G401.6 (cell line): Measurements from ENCODE around the gene SRSF2.
"Not testable (repeated sequence)": the region's sequence is repeated elsewhere in the genome, so short reads cannot be mapped to it uniquely, and the experiment has no call there.

Experiments
- FAIRE-seq: peaks from 2 replicates; lab custom pipeline; 2012; peaks lifted over from hg19 to GRCh38; lab: Jason Lieb, UNC

The SRSF2 gene, protein sequence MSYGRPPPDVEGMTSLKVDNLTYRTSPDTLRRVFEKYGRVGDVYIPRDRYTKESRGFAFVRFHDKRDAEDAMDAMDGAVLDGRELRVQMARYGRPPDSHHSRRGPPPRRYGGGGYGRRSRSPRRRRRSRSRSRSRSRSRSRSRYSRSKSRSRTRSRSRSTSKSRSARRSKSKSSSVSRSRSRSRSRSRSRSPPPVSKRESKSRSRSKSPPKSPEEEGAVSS

DNA sequence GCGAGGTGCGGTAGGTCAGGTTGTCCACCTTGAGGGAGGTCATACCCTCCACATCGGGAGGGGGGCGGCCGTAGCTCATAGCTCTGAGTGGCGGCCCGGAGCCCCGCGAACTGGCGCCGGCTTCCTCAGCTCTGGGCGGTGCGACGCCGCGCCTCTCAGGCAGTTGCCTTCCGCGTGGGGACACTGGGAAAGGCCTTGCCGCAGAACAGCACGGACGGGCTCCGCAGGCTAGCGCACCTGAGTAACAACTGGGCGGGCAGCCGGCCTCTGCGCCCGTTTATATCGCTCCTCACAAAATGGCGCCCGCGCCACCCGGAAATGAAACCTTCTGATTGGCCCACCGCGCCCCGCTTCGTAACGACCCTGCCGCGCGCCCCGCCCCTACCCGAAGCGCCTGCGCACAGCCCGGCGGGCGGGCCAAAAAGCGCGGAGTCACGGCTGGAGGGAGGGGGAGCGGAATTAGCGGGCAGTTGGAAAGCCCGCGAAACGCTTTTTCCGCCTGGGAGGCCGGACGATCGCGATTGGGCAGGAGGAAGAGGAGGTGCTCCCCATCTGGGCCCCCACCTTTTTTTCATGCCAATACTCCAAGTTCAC, at the start of gene SRSF2:
Gene SRSF2, minus strand, starts transcription at position 250 of the 594 bp plus-strand sequence. Its CDS starts 171 bp downstream, at position 79.
- FAIRE-seq, result peak; percentile 95

DNA sequence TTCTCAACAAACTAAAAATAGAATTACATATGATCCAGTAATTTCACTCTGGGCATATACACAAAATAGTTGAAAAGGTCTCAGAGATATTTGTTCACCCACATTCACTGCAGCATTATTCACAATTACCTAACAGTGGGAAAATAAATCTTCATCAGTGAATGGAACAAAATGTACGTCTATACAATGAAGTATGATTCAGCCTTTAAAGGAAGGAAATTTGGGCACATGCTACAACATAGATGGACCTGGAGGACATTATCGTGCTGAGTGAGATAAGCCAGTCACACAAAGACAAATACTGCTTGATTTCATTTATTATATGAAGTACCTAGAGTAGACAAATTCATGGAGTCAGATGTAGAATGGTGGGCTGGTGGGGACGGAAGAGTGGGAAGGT, 47.8 kb upstream of the SRSF2 start:
- no peak for FAIRE-seq

DNA sequence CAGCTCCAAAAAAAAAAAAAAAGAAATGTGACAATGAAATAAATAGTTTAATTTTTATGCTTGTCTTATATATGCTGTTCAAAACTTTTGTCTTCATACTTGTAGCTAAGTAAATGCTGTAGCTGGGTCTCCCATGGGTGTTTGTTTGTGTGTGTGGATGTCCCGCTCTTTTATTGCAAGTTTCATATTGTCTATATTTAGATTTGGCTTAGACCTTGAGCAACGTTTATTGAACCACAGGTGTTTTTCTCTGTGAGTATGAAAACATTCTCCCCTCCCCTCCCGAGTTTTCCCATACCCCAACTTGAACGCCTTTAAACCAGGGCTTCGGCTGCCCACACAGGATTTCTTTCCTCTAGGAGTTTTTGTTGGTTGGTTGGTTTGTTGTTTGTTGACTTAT, 46.0 kb upstream of the SRSF2 start:
- no peak for FAIRE-seq

DNA sequence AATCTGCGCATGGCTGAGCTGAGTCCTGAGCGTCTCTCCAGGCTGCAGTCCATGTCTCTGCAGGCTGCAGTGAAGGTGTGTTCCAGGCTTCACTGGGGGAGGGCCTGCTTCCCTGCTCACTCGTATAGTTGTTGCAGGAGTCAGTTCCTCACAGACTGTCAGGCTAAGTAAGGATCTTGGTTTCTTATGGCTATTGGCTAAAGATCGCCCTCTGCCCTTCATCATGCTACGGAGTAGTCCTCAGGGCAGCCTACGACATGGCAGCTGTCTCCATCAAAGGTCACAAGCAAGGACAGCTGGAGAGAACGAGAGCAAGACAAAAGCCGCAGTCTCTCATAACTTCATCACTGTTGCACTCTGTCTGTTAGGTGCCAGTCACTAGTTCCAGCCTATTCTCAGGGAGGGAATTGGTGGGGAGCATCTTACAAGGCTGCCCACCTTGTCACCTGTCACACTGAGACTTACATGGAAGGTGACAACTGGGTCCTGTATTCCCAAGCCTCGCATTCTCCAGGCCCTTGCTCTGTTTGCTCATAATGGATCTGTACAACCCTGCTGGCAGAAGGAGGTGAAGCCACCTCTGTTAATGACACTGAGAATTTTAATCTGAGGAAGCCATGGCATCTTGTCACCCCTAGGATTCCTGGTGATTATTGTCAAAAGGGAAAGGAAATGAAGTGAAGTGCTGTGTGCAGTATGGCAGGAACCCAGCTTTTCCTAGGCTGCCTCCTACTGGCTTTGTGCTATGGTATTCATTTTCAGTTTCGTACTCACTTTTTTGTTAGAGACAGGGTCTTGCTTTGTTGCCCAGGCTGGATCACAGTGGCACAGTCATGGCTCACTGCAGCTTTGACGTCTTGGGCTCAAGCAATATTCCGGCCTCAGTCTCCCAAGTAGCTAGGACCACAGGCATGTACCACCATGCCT, 44.2 kb upstream of the SRSF2 start:
- FAIRE-seq, result no peak

DNA sequence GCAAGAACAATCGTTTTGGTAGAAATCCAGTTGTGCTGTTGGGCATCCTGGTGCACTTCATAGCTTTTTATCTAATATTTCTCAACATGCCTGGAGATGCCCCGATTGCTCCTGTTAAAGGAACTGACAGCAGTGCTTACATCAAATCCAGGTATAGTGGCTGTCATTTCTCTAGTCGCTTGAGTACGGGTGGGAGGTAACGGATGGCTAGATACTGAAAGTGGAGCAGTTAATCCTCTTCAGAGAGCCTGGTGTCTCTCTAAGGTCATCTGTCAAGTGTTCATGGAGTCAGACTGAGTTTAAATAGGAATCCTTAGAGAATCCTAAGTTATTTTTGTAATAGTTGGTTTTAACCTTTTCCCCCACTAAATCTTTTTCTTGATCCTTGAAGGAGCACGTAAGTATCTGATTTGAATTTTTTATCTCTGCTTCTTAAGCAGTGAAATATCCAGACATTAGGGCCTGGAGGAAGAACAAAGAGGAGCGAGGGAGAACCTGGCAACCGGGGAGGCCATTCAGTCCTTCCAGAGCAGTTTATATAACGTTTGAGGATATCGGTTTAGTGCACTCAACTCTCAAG, 38.0 kb upstream of the SRSF2 start:
- no peak for FAIRE-seq

DNA sequence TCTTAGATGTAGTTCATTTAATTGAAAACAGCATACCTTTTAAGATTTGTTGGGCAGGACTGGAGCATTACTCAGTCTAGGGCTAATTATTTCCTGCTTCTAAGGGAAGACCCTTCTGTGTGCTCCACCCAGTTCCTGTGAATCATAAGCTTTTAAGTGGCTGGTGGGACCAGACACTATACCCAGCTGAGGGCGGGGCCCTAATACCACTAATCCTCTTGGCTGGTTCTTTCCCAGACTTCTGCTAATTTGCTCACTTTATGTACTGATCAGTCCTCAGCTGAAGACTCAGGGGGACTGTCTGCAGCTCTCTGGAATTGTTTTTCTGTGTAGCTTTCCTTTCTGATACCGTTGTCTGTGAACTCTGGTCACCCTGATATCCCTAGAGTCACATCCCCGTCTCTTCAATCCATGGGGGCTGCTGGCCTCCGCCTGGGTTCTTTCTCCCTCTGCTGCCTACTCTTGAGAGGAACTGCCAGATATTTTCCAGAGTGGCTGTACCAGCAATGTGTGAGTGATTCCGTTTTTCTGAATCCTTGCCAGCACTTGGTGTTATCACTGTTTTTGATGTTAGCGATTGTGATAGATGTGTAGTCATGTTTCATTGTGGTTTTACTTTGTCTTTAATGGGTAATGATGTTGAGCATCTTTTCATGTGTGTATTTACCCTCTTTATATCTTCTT, 35.9 kb upstream of the SRSF2 start:
- FAIRE-seq, result no peak

DNA sequence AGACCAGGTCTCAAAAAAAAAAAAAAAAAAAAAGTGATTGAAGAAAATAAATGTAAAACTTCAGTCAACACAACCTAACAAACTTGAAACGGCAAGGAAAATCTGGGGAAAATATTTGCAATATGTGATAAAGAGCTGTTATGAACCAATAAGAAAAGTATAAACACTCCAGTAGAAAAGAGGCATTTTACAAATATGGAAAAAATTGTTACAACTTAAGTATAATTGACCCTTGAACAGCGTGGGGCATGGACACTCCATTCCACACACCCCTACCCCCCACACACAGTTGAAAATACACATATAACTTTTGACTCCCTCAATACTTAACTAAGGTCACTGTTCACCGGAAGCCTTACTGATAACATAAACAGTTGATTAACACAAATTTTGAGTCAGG, 21.4 kb upstream of the SRSF2 start:
- no peak for FAIRE-seq

DNA sequence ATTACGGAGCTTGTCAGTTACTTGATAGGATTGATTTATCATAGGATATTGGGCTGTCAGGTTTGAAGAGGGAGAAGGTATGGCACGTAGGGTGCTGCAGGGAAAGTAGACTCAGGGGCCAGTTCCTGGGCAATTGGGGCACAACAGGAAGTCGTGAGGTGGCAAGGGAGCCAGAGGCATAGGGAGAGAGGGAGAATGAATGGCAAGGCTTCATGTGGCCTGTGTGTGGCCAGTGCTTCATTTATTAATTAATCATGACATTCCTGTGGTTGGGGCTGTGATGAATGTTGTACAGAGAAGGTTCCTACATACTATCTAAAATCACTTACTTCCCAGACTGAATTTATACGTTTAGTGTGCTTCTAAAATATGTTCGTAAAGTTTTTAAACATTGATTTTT, 20.1 kb upstream of the SRSF2 start:
- FAIRE-seq, result no peak

DNA sequence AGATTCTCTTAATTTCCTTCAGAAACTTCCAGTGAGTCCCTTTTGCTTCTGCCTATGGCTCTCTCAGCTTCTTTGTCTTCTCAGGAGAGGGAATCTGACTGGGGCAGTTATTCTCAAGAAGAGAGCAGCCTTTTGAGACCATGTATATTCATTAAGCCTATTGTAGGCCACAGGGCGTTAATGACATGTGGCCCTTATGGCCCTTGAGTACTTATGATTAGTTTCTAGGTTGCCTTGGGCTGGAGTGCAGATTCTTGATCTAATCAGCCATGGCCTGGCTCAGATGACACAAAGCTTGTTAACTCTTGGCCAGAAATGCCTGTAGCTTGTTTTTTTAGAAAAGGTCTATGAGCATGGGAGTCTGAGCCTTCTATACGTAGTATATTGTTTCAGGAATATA, 18.2 kb upstream of the SRSF2 start:
- no peak for FAIRE-seq

DNA sequence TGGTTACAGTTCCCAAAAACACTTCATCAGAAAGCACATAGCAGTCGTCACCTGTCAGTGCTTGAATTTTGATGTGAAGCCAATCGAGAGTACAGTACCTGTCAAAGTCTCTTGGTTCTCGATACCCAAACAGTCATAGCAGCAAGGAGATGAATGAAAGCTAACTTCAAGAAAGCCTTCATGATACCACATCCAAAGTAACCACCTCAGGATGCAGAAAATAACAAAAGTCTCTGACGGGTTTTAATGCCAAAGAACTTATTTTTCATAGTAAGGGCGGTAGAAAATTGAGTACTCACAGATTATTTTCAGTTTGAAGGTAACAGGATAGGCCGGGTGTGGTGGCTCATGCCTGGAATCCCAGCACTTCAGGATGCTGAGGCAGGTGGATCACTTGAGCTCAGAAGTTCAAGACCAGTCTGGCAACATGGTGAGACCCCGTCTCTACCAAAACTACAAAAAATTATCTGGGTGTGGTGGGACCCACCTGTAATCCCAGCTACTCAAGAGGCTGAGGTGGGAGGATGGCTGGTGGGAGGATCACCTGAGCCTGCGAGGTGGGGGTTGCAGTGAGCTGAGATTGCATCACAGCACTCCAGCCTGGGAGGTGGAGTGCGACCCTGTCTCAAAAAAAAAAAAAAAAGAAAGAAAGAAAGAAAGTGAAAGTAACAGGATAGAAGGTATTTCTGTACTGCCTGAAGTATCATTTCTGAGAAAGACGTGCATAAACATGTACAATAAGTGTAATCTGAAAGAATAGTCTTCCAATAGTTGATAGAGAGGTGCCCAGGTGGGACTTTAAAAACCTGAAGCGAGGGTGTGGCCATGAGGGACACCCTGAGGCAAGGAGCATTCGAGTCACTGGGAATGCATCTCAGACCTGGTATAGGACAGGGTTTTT, 16.2 kb upstream of the SRSF2 start:
- no peak for FAIRE-seq

DNA sequence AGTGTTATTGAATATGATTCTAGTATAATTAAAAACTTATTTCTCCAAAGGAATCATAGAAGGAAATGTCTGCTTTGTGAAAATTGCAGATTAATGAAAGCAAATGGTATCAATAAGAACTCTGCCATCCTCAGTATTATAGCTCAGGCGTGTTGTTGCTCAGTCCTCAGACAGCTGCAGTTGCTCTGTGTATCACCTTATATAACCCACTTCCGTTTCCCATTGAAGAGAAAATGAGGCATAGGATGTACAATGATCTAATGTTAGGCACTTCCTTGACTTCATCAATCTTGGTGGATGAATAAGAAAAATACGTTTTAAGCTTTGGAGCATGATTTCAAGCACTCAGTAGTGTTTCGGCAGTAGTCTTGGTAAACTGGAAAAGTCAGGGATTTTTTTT, 14.9 kb upstream of the SRSF2 start:
- no peak for FAIRE-seq

DNA sequence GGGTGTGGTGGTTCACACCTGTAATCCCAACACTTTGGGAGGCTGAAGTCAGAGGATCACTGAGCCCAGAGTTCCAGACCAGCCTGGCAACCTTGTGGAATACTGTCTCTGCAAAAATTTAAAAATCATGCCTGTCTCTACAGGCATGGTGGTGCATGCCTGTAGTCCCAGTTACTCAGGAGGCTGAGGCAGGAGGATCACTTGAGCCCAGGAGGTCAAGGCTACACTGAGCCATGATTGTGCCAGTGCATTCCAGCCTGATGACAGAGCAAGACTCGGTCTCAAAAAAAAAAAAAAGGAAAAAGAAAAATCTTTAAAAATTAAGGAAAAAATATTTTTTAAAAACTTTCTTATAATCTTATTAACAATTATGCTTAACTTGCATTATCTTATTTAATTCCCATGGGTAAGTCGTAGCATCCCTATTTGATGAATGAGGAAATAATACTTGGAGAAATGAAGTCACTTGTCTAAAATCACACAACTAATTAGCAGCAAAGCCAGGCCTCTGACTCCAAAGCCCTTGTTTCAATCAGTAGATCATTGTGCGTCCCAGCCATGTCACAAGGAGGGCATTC, 14.4 kb upstream of the SRSF2 start:
- FAIRE-seq, result no peak

DNA sequence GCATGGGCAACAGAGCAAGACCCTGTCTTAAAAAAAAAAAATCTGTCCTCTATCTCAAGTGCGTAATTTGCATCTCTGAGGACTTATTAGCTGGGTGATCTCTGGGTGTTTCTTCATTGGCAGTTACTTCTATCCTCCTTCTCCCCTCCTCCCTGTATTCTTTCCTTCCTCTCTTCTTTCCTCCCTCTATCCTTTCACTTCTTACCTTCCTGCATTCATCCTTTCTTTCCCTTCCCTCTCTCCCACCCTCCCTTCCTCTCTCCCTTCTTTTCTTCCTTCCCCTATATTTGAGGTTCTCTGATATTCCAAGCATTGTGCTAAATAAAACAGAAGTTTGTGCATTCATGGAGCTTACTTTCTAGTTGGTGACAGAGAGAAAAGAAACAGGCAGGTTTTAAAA, 11.5 kb upstream of the SRSF2 start:
- no peak for FAIRE-seq

DNA sequence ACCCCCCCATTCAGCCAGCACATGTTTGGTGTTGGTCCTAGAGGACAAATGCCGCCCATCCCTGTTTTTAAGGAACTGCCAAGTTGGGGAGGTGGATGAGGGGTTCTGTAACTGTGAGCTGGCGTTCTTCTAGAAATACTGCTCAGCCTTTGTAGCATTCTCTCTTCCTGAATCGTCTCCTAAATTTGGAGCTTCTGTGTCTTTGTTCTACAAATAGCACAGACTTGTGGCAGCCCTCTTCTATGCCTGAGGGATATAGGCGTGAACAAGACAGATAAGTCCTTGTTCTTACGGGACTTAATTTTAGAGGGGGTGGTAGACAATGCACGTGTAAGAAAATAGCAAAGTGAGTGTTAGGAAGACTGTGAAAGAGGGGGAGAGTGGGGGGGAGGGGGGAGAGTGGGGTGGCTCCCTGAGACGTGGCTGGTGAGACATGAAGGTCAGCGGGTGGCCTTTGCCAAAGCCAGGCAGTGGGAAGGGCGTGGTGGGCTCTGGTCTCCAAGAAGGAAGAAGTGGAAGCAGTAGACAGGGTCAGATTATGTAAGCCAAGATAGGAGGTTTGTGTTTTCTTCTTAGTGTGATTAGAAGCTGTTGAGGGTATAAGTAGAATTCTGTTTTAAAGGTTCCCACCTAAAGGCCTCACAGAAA, 10.7 kb upstream of the SRSF2 start:
- no peak for FAIRE-seq

DNA sequence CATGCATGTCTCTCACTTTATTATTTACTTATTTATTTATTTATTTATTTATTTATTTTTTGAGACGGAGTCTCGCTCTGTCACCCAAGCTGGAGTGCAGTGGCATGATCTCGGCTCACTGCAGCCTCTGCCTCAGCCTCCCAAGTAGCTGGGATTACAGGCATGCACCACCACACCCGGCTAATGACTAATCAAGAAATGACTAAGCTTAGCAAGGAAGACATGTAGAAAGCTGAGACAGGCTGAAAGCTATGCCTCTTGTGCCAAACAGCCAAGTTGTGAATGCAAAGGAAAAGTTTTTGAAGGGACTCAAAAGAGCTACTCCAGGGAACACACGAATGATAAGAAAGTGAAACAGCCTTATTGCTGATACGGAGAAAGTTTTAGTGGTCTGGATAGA, 8.7 kb upstream of the SRSF2 start:
- FAIRE-seq, result not testable (repeated sequence)

DNA sequence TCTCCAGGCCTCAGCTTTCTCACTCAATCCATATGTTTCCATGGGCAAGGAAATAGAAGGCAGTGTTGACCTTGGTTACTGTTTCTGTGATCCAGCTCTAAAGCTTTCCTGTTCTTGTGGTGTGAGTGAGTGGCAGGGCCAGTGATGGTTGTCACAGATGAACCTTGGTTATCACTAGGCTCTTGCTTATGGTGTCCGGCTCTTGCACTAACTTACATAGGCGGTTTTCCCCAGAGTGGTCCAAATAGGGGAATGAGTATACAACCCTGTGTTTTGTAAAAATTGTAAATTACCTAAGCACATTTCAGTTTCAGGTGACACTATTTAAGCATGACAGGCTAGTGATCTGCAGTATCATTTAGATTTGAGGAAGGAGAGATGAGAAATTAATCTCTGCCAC, 7.6 kb upstream of the SRSF2 start:
- no peak for FAIRE-seq

DNA sequence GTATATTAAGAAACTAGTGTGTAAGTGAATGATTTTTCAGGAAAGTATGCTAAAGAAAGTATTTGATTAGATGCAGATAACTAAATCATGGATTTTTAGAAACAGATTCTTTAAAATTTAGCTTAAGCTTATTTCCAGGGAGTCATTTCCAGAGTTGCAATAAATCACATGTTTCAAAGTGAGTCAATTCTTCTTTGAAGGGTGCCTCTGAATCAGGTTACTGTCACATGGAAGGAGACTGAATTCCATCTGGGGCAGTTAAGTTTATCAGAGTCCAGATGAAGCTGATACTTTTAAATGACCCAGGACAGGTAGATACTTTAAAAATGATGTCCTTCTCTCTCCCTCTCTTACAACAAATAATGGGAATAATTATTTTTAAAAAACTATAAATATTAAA, 5.8 kb upstream of the SRSF2 start:
- no peak for FAIRE-seq

DNA sequence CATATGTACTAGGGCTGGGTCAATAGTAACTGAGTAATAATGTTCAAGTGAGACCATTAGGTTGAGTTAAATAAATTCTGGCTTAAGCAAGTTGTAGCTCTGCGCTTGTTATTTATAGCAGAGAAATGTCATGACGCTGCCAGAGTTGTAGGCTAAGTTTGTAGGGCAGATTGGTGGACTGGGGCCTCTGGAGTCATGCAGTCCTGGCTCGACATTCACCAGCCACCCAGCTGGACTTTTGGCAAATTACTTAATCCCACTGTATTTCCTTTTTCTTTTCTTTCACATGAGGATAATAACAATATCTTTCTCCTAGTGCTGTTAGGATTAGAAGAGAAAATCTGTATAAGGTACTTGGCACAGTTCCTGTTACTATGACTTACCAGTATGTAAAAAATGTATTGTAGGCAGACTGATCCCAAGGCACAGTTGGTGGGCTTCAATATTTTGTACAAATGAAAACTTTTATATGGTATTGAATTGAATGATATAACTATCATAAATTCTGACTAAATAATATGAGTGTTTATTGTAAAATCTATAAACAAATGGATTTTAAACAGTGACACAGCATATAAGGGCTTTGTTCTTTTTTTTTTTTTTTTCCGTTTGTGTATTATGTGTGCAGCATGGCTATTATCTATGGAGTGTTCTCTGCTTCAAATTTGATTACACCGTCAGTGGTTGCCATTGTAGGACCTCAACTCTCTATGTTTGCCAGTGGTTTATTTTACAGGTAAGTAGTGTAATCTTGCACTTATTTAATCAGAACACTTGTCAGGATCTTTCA, 3.4 kb upstream of the SRSF2 start:
- no peak for FAIRE-seq

DNA sequence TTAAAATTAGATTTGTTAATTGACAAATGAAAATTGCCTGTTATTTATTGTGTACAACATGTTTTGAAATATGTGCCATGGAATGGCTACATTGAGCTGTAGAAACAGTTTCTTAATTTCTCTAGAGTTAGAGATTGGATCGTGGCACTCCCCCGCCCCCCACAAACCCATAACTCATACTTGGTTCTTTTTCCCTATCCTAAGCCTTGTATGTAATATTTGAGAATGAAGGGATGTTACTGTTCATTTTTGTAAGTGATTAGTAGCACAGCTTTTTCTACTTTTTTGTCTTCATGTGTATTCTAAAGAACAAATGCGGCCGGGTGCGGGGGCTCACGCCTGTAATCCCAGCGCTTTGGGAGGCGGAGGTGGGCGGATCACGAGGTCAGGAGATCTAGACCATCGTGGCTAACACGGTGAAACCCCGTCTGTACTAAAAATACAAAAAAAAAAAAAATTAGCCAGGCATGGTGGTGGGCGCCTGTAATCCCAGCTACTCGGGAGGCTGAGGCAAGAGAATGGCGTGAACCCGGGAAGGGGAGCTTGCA, 2.5 kb upstream of the SRSF2 start:
- not testable (repeated sequence) for FAIRE-seq
